Testis (tissue), 3 donors: ENCODE data around the gene AR. TPM values are rescaled to one million over a fixed set of nuclear protein-coding genes. Genes with fewer than 3 reads are reported as not detected.
"Not testable (repeated sequence)": the region's sequence is repeated elsewhere in the genome, so short reads cannot be mapped to it uniquely, and the experiment has no call there.

Source experiments
- DNase-seq: peaks from one replicate; pipeline ENCODE4 v3.0.0-alpha.2; 2019
- H3K27ac ChIP-seq, 2 donors: fragments of 200-600 bp; sonication (generic); one replicate each; pipeline ENCODE4 v1.5.1; 2019
- H3K27me3 ChIP-seq: fragments of 200-600 bp; sonication (generic); one replicate; pipeline ENCODE4 v1.5.1; 2019
- H3K36me3 ChIP-seq: fragments of 200-600 bp; sonication (generic); one replicate; pipeline ENCODE4 v1.5.1; 2017; ENCODE audit warnings: low read depth; ENCODE audit errors: missing control alignments
- H3K4me1 ChIP-seq: fragments of 200-600 bp; sonication (generic); one replicate; pipeline ENCODE4 v1.5.1; 2019
- H3K4me3 ChIP-seq, 2 donors: fragments of 200-600 bp; sonication (generic); one replicate each; pipeline ENCODE4 v1.5.1; 2017 to 2019
- H3K9me3 ChIP-seq: fragments of 200-600 bp; sonication (generic); one replicate; pipeline ENCODE4 v1.5.1; 2017
- CTCF ChIP-seq, 3 experiments: fragments of 450-650 bp in 2 of 3; fragments of 200-600 bp in 1 of 3; sonication (generic) in 1 of 3; IDR thresholded peaks; one replicate each; pipeline ENCODE4 v1.5.1; 2016 to 2019; ENCODE audit warnings: antibody characterized with exemption in 3 of 3, mild to moderate bottlenecking in 2 of 3, moderate library complexity in 1 of 3
- POLR2A ChIP-seq: fragments of 450-650 bp; IDR thresholded peaks from one replicate; pipeline ENCODE4 v1.6.1; 2017; ENCODE audit warnings: antibody characterized with exemption, mild to moderate bottlenecking, moderate library complexity
- WGBS, 2 donors: methylation state at CpG; one replicate each; pipeline ENCODE4 v1.1.5; 2018; 5-methylcytosine and 5-hydroxymethylcytosine counted together
- intact Hi-C: fragments of 100-400 bp; cut with DNase I; formaldehyde crosslinking; loops from one replicate; pipeline ENCODE4 v1.15.1; 2023; ENCODE audit warnings: low total_unique reads
- polyA plus RNA-seq: library from polyadenylated mRNA; stranded (reverse); fragments of 350-450 nt; fragmentation: Illumina TruSeq; extraction: RNeasy Lipid Tissue Mini Kit (QIAGEN cat#74804); gene quantifications from one replicate; pipeline ENCODE4 v1.2.3, GENCODE V29; 2014; ENCODE audit warnings: low read depth, low replicate concordance; ENCODE audit not compliant: insufficient read depth
- total RNA-seq, 2 donors: library from RNA; depleted of rRNA; stranded (reverse); fragments of >200 nt; gene quantifications; one replicate each; pipeline ENCODE4 v1.2.3, GENCODE V29; 2016

AR gene
- total and polyA plus RNA-seq, 3 donors from 2014 or later: 12.0 to 52.3 (median 34.3) TPM

- Histone ChIP-seq H3K27ac (no peak overlapping the region), H3K9me3 (no peaks in the 10 kb centered on the region), H3K4me3 (no peak overlapping the region), H3K27me3 (no peaks in the 10 kb centered on the region), H3K36me3 (no peaks in the 10 kb centered on the region), H3K4me1 (no peaks in the 10 kb centered on the region)
- intact Hi-C loops: no loop called here
- TF ChIP-seq CTCF (IDR thresholded peaks at IDR 0.05): no peak
- no peak for TF ChIP-seq POLR2A
- no peak for DNase-seq
Observed at GRCh38 chrX:67652543-67652942, 108.7 kb downstream of the AR start.

DNA sequence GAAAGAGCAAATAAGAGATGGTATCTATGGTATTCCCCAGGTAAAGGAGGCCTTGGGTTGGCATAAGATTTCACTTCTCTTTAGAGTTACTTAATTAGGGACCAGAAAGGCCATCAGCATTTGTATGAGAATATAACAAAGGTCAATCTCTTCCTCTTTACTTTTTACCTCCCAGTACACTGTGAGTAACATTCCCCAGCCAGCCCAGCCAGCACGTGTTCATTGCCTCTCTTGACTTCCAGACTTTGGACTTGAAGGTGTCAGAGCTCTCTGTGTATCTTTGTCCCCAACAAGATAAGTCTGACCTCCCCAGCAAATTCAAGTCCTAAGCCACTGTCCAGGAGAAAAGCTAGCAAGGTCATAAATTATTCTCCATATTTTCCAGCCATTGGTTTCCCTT lies 110.5 kb downstream of the AR start:
- no peaks in the 10 kb centered on the region for H3K36me3 ChIP-seq
- no peaks in the 10 kb centered on the region for H3K9me3 ChIP-seq
- H3K27me3 ChIP-seq: no peaks in the 10 kb centered on the region
- intact Hi-C loops: no loop called here
- WGBS, 2 donors: 40 to 41% methylated on average over 1 of the region's 1 CpG
- no peak overlapping the region for H3K4me3 ChIP-seq
- TF ChIP-seq POLR2A (no peak), CTCF (IDR thresholded peaks at IDR 0.05) (no peak)
- DNase-seq: no peak
- H3K4me1 ChIP-seq: no peaks in the 10 kb centered on the region
- H3K27ac ChIP-seq: no peak overlapping the region

- Histone ChIP-seq H3K9me3 (no peaks in the 10 kb centered on the region), H3K27ac (no peak overlapping the region), H3K36me3 (no peaks in the 10 kb centered on the region), H3K4me1 (no peaks in the 10 kb centered on the region), H3K4me3 (no peak overlapping the region), H3K27me3 (no peaks in the 10 kb centered on the region)
- TF ChIP-seq CTCF (IDR thresholded peaks at IDR 0.05): no peak
- no peak for TF ChIP-seq POLR2A
- DNase-seq: no peak
- 88 to 100% methylated on average over 1 of the region's 1 CpG for WGBS, 2 donors
- intact Hi-C loops: no loop called here
Observed at GRCh38 chrX:67665583-67665982, 121.8 kb downstream of the AR start.

- intact Hi-C loops, H3K9me3 ChIP-seq: not testable (repeated sequence)
- 69 to 92% methylated on average over 2 of the region's 2 CpGs for WGBS, 2 donors
Observed at GRCh38 chrX:67670717-67671116, 126.9 kb downstream of the AR start.

GRCh38 chrX:67673741-67674274 lies 130.0 kb downstream of the AR start:
- Histone ChIP-seq H3K27ac (no peak overlapping the region), H3K4me3 (no peak overlapping the region), H3K36me3 (no peaks in the 10 kb centered on the region), H3K4me1 (no peaks in the 10 kb centered on the region), H3K9me3 (no peaks in the 10 kb centered on the region), H3K27me3 (no peaks in the 10 kb centered on the region)
- 53 to 61% methylated on average over 2 of the region's 2 CpGs for WGBS, 2 donors
- no peak for DNase-seq
- intact Hi-C loops: no loop called here
- no peak for TF ChIP-seq POLR2A
- TF ChIP-seq CTCF (IDR thresholded peaks at IDR 0.05): no peak

More at GRCh38 chrX:67670717-67671116, 126.9 kb downstream of the AR start:
- not testable (repeated sequence) for H3K36me3 ChIP-seq, DNase-seq, H3K27me3 ChIP-seq, H3K27ac ChIP-seq, H3K4me1 ChIP-seq, H3K4me3 ChIP-seq
